Hepatocyte (in vitro differentiated cells): ENCODE data around the gene MCHR2. TPM values are rescaled to one million over a fixed set of nuclear protein-coding genes. Genes with fewer than 3 reads are reported as not detected.

ENCODE experiments used
- DNase-seq: peaks from one replicate; pipeline ENCODE4 v3.0.0-alpha.2; 2016; ENCODE audit warnings: low spot score
- H2AFZ ChIP-seq: fragments of 200-600 bp; sonication (generic); 2 replicates; pipeline ENCODE4 v1.6.0; 2016; ENCODE audit warnings: antibody characterized with exemption, mild to moderate bottlenecking
- H3K27ac ChIP-seq: fragments of 200-600 bp; sonication (generic); 2 replicates; pipeline ENCODE4 v1.5.1; 2016; ENCODE audit warnings: mild to moderate bottlenecking
- H3K27me3 ChIP-seq: fragments of 200-600 bp; sonication (generic); 2 replicates; pipeline ENCODE4 v1.6.1; 2016
- H3K36me3 ChIP-seq: fragments of 200-600 bp; sonication (generic); replicated peaks from 2 replicates; pipeline ENCODE4 v1.5.1; 2016; ENCODE audit warnings: low read depth; ENCODE audit not compliant: insufficient read depth
- H3K4me1 ChIP-seq: fragments of 200-600 bp; sonication (generic); 2 replicates; pipeline ENCODE4 v1.5.1; 2016; ENCODE audit warnings: mild to moderate bottlenecking, moderate library complexity; ENCODE audit not compliant: insufficient read depth
- H3K4me2 ChIP-seq: fragments of 200-600 bp; sonication (generic); 2 replicates; pipeline ENCODE4 v1.6.0; 2016
- H3K4me3 ChIP-seq: fragments of 200-600 bp; sonication (generic); 2 replicates; pipeline ENCODE4 v1.5.1; 2016; ENCODE audit warnings: mild to moderate bottlenecking
- H3K79me2 ChIP-seq: fragments of 200-600 bp; sonication (generic); 2 replicates; pipeline ENCODE4 v1.6.0; 2017; ENCODE audit warnings: mild to moderate bottlenecking
- H3K9me2 ChIP-seq: fragments of 200-600 bp; sonication (generic); replicated peaks from 2 replicates; pipeline ENCODE4 v1.6.0; 2017; ENCODE audit warnings: mild to moderate bottlenecking; ENCODE audit not compliant: insufficient read depth
- H3K9me3 ChIP-seq: fragments of 200-600 bp; sonication (generic); 2 replicates; pipeline ENCODE4 v1.5.1; 2016; ENCODE audit warnings: low read depth, mild to moderate bottlenecking
- H4K20me1 ChIP-seq: fragments of 200-600 bp; sonication (generic); 2 replicates; pipeline ENCODE4 v1.6.0; 2016; ENCODE audit warnings: mild to moderate bottlenecking; ENCODE audit not compliant: insufficient read depth, poor library complexity, severe bottlenecking
- CTCF ChIP-seq: fragments of 200-600 bp; sonication (generic); IDR thresholded peaks from 2 replicates; pipeline ENCODE4 v1.5.1; 2016; ENCODE audit warnings: antibody characterized with exemption, mild to moderate bottlenecking; ENCODE audit not compliant: poor library complexity
- EZH2 ChIP-seq: fragments of 200-600 bp; sonication (generic); IDR thresholded peaks from 2 replicates; pipeline ENCODE4 v1.6.1; 2016; ENCODE audit warnings: antibody characterized with exemption, mild to moderate bottlenecking, borderline replicate concordance
- EZH2phosphoT487 ChIP-seq: fragments of 200-600 bp; sonication (generic); IDR thresholded peaks from one replicate; pipeline ENCODE4 v1.6.1; 2018; ENCODE audit warnings: antibody characterized with exemption, mild to moderate bottlenecking, low read depth, moderate library complexity; ENCODE audit not compliant: unreplicated experiment, severe bottlenecking
- WGBS: methylation state at CpG from one replicate; pipeline ENCODE4 v1.1.6; 2016; ENCODE audit warnings: low lambda C conversion rate; ENCODE audit errors: missing lambda C conversion rate; 5-methylcytosine and 5-hydroxymethylcytosine counted together
- polyA plus RNA-seq: library from polyadenylated mRNA; unstranded; fragments of >200 nt; fragmentation: Nextera tagmentation; extraction: Ambion mirVana; gene quantifications from 2 replicates; pipeline ENCODE4 v1.2.1, GENCODE V29; 2016
- total RNA-seq: library from RNA; depleted of rRNA; stranded (reverse); fragments of >200 nt; gene quantifications from 2 replicates; pipeline ENCODE4 v1.2.3, GENCODE V29; 2014

Gene MCHR2
- total and polyA plus RNA-seq, 2 experiments from 2014 or later: 0.27 TPM; not detected in 1

GRCh38 chr6:99951016-99951805 is 42.8 kb downstream of the MCHR2 start:
- Histone ChIP-seq H3K4me1 (no peaks in the 10 kb centered on the region), H3K4me2 (no peak overlapping the region), H3K9me2 (no peaks in the 10 kb centered on the region), H3K9me3 (no peaks in the 10 kb centered on the region), H3K36me3 (no peaks in the 10 kb centered on the region), H3K27me3 (no peaks in the 10 kb centered on the region), H3K4me3 (no peak overlapping the region), H2AFZ (no peak overlapping the region), H4K20me1 (no peaks in the 10 kb centered on the region), H3K79me2 (no peaks in the 10 kb centered on the region), H3K27ac (no peak overlapping the region)
- TF ChIP-seq EZH2phosphoT487 (no peak), CTCF (no peak), EZH2 (no peak)
- WGBS: 82% methylated on average over 5 of the region's 5 CpGs
- DNase-seq: no peak

GRCh38 chr6:99946005-99946404 is 48.0 kb downstream of the MCHR2 start:
- H3K36me3 ChIP-seq: no peaks in the 10 kb centered on the region
- TF ChIP-seq CTCF (no peak), EZH2phosphoT487 (no peak), EZH2 (no peak)
- no peaks in the 10 kb centered on the region for H3K27me3 ChIP-seq
- no peak for DNase-seq
- H3K27ac ChIP-seq: no peak overlapping the region
- no peak overlapping the region for H2AFZ ChIP-seq
- WGBS: 68% methylated on average over 2 of the region's 2 CpGs
- H3K4me2 ChIP-seq: no peak overlapping the region
- no peaks in the 10 kb centered on the region for H3K4me1 ChIP-seq
- H3K9me2 ChIP-seq: no peaks in the 10 kb centered on the region
- H4K20me1 ChIP-seq: no peaks in the 10 kb centered on the region
- no peaks in the 10 kb centered on the region for H3K9me3 ChIP-seq
- no peak overlapping the region for H3K4me3 ChIP-seq
- H3K79me2 ChIP-seq: no peaks in the 10 kb centered on the region

- TF ChIP-seq EZH2phosphoT487: no peak
- TF ChIP-seq EZH2: no peak
- no peak for TF ChIP-seq CTCF
- H3K27me3 ChIP-seq: no peaks in the 10 kb centered on the region
- H4K20me1 ChIP-seq: no peaks in the 10 kb centered on the region
- H2AFZ ChIP-seq: no peak overlapping the region
- no peaks in the 10 kb centered on the region for H3K79me2 ChIP-seq
- H3K27ac ChIP-seq: no peak overlapping the region
- no peak overlapping the region for H3K4me2 ChIP-seq
- no peaks in the 10 kb centered on the region for H3K4me1 ChIP-seq
- H3K9me2 ChIP-seq: no peaks in the 10 kb centered on the region
- H3K9me3 ChIP-seq: no peaks in the 10 kb centered on the region
- H3K36me3 ChIP-seq: no peaks in the 10 kb centered on the region
- no peak overlapping the region for H3K4me3 ChIP-seq
- no peak for DNase-seq
Observed at GRCh38 chr6:99943846-99944245, 50.2 kb downstream of the MCHR2 start.
